Stomach (tissue), 4 donors: Measurements from ENCODE around the gene TMEM209.

Source experiments
- POLR2A ChIP-seq, 4 donors: fragments of 450-650 bp; IDR thresholded peaks; one replicate each; pipeline ENCODE4 v1.6.1; 2016; ENCODE audit warnings: antibody characterized with exemption in 4 of 4, control low read depth in 2 of 4, mild to moderate bottlenecking in 1 of 4, moderate library complexity in 1 of 4
- POLR2AphosphoS5 ChIP-seq, 3 donors: sonication (generic); formaldehyde crosslinking; IDR thresholded peaks; one replicate each; pipeline ENCODE4 v1.6.1; 2016; ENCODE audit warnings: antibody characterized with exemption in 3 of 3
- TF ChIP-seq, protein P1 (sequence below), 7 experiments: fragments of 450-650 bp in 4 of 7; fragments of 200-600 bp in 3 of 7; sonication (generic) in 3 of 7; IDR thresholded peaks; one replicate each; pipeline ENCODE4 v1.5.1; 2016 to 2019; ENCODE audit warnings: antibody characterized with exemption in 7 of 7, control low read depth in 2 of 7, mild to moderate bottlenecking in 1 of 7

- TF ChIP-seq, protein P1, sequence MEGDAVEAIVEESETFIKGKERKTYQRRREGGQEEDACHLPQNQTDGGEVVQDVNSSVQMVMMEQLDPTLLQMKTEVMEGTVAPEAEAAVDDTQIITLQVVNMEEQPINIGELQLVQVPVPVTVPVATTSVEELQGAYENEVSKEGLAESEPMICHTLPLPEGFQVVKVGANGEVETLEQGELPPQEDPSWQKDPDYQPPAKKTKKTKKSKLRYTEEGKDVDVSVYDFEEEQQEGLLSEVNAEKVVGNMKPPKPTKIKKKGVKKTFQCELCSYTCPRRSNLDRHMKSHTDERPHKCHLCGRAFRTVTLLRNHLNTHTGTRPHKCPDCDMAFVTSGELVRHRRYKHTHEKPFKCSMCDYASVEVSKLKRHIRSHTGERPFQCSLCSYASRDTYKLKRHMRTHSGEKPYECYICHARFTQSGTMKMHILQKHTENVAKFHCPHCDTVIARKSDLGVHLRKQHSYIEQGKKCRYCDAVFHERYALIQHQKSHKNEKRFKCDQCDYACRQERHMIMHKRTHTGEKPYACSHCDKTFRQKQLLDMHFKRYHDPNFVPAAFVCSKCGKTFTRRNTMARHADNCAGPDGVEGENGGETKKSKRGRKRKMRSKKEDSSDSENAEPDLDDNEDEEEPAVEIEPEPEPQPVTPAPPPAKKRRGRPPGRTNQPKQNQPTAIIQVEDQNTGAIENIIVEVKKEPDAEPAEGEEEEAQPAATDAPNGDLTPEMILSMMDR (IDR thresholded peaks at IDR 0.05) = no peak
- TF ChIP-seq POLR2A (IDR thresholded peaks at IDR 0.05) (no peak), POLR2AphosphoS5 (IDR thresholded peaks at IDR 0.05) (no peak)
Observed at GRCh38 chr7:130136579-130137167, 68.5 kb downstream of the TMEM209 start.
